SK-N-SH (cell line): ENCODE results near the gene PPP1R12C. TPM values are rescaled to one million over a fixed set of nuclear protein-coding genes. Genes with fewer than 3 reads are reported as not detected.
"Not testable (repeated sequence)": the region's sequence is repeated elsewhere in the genome, so short reads cannot be mapped to it uniquely, and the experiment has no call there.

Source experiments
- CTCF ChIA-PET: fragments of 300-600, 350-600 bp; formaldehyde crosslinking; extraction: SDS; loops from one replicate; lab custom pipeline; 2021; lab: Yijun Ruan, JAX
- POLR2A ChIA-PET: fragments of 350-600 bp; sonication (Branson Sonifier 250); formaldehyde crosslinking; extraction: SDS; loops from one replicate; lab custom pipeline; 2020; ENCODE audit warnings: antibody characterized with exemption, inconsistent platforms; lab: Yijun Ruan, JAX
- DNase-seq: peaks from one replicate; pipeline ENCODE4 v3.0.0; 2012
- H2AFZ ChIP-seq: fragments of 200-600 bp; sonication (generic); 2 replicates; pipeline ENCODE4 v1.8.1; 2016; ENCODE audit warnings: antibody characterized with exemption, mild to moderate bottlenecking, low read depth
- H3F3A ChIP-seq: fragments of 200-600 bp; sonication (generic); replicated peaks from 2 replicates; pipeline ENCODE3; 2016; ENCODE audit warnings: antibody characterized with exemption, mild to moderate bottlenecking; ENCODE audit not compliant: insufficient read depth
- H3K27ac ChIP-seq, 2 experiments: fragments of 200-500 bp in 1 of 2; fragments of 200-600 bp in 1 of 2; sonication (Bioruptor generic) in 1 of 2; sonication (generic), shearing (Covaris generic) in 1 of 2; 2 replicates each; pipeline versions ENCODE4 v1.5.1 to v1.6.1; 2014 to 2016; ENCODE audit warnings: low read depth in 2 of 2, inconsistent platforms in 1 of 2, low read length in 1 of 2, mild to moderate bottlenecking in 1 of 2, mixed read lengths in 1 of 2
- H3K27me3 ChIP-seq: fragments of 200-600 bp; sonication (generic), shearing (Covaris generic); 2 replicates; pipeline ENCODE4 v1.6.1; 2016; ENCODE audit warnings: mixed run types; ENCODE audit not compliant: insufficient read depth
- H3K36me3 ChIP-seq, 2 experiments: fragments of 200-500 bp in 1 of 2; fragments of 200-600 bp in 1 of 2; sonication (Bioruptor generic) in 1 of 2; sonication (generic) in 1 of 2; replicated peaks in 1 of 2; 2 replicates each; pipeline versions ENCODE3 to v1.5.1; 2014 to 2016; ENCODE audit warnings: low read length in 1 of 2, mild to moderate bottlenecking in 1 of 2; ENCODE audit not compliant: insufficient read depth in 2 of 2, control insufficient read depth in 1 of 2
- H3K4me1 ChIP-seq, 2 experiments: fragments of 200-500 bp in 1 of 2; fragments of 200-600 bp in 1 of 2; sonication (Bioruptor generic) in 1 of 2; sonication (generic), shearing (Covaris generic) in 1 of 2; 2 replicates each; pipeline versions ENCODE4 v1.5.1 to v1.6.1; 2014 to 2016; ENCODE audit warnings: low read depth in 1 of 2, low read length in 1 of 2, mixed run types in 1 of 2; ENCODE audit not compliant: insufficient read depth in 2 of 2, control insufficient read depth in 1 of 2
- H3K4me2 ChIP-seq: fragments of 200-600 bp; sonication (generic), shearing (Covaris generic); 2 replicates; pipeline ENCODE4 v1.6.1; 2017; ENCODE audit warnings: mixed run types
- H3K4me3 ChIP-seq, 2 experiments: fragments of 200-500 bp in 1 of 2; fragments of 200-600 bp in 1 of 2; sonication (Bioruptor generic) in 1 of 2; sonication (generic), shearing (Covaris generic) in 1 of 2; 2 replicates each; pipeline versions ENCODE4 v1.5.1 to v1.8.1; 2014 to 2016; ENCODE audit warnings: low read depth in 2 of 2, inconsistent platforms in 1 of 2, low read length in 1 of 2, mild to moderate bottlenecking in 1 of 2, mixed read lengths in 1 of 2, moderate library complexity in 1 of 2
- H3K79me2 ChIP-seq: fragments of 200-600 bp; sonication (generic); 2 replicates; pipeline ENCODE4 v1.8.1; 2017; ENCODE audit warnings: mild to moderate bottlenecking; ENCODE audit not compliant: insufficient read depth
- H3K9ac ChIP-seq: fragments of 200-600 bp; sonication (generic); 2 replicates; pipeline ENCODE4 v1.6.1; 2017; ENCODE audit warnings: mixed run types
- H3K9me2 ChIP-seq: fragments of 200-600 bp; sonication (generic); 2 replicates; pipeline ENCODE4 v1.6.1; 2017; ENCODE audit warnings: mixed run types
- H3K9me3 ChIP-seq: fragments of 200-600 bp; sonication (generic); 2 replicates; pipeline ENCODE4 v1.6.1; 2017; ENCODE audit warnings: mixed run types, mild to moderate bottlenecking, moderate library complexity
- H4K20me1 ChIP-seq: fragments of 200-600 bp; sonication (generic); 2 replicates; pipeline ENCODE4 v1.6.1; 2017; ENCODE audit warnings: mild to moderate bottlenecking, mixed run types; ENCODE audit not compliant: insufficient read depth
- CHD2 ChIP-seq: fragments of 150-350 bp; IDR thresholded peaks from 2 replicates; pipeline ENCODE4 v1.6.1; 2018; ENCODE audit warnings: low read length; ENCODE audit not compliant: partially characterized antibody
- EZH2phosphoT487 ChIP-seq: fragments of 200-600 bp; sonication (generic); IDR thresholded peaks from 2 replicates; pipeline ENCODE4 v1.6.1; 2017; ENCODE audit warnings: low read depth, mixed run types, mild to moderate bottlenecking, antibody characterized with exemption, moderate library complexity, borderline replicate concordance
- FOSL2 ChIP-seq: IDR thresholded peaks from 2 replicates; pipeline ENCODE4 v1.4.0; 2012; ENCODE audit warnings: low read depth, mild to moderate bottlenecking, moderate library complexity, borderline replicate concordance
- FOXJ3 ChIP-seq: sonication (generic); formaldehyde crosslinking; IDR thresholded peaks from 2 replicates; pipeline ENCODE4 v1.5.1; 2020; ENCODE audit warnings: mild to moderate bottlenecking, missing genetic modification reagents
- FOXM1 ChIP-seq: IDR thresholded peaks from 2 replicates; pipeline ENCODE4 v1.4.0; 2012; ENCODE audit warnings: low read depth, mild to moderate bottlenecking
- JUND ChIP-seq: IDR thresholded peaks from 2 replicates; pipeline ENCODE4 v1.4.0; 2012
- NFIC ChIP-seq: IDR thresholded peaks from 2 replicates; pipeline ENCODE4 v1.4.0; 2012; ENCODE audit warnings: borderline replicate concordance
- NRF1 ChIP-seq: IDR thresholded peaks from 2 replicates; pipeline ENCODE4 v1.6.1; 2012; ENCODE audit warnings: low read depth, mild to moderate bottlenecking, low read length
- RFX5 ChIP-seq: IDR thresholded peaks from 2 replicates; pipeline ENCODE4 v1.6.1; 2012; ENCODE audit warnings: mild to moderate bottlenecking, improper control_type of control experiment, low read length
- TAF1 ChIP-seq: IDR thresholded peaks from 2 replicates; pipeline ENCODE4 v1.6.1; 2012; ENCODE audit warnings: low read depth, mild to moderate bottlenecking, low read length, moderate library complexity, borderline replicate concordance
- WGBS: methylation state at CpG from one replicate; pipeline ENCODE4 v1.1.6; 2017; ENCODE audit warnings: low lambda C conversion rate; 5-methylcytosine and 5-hydroxymethylcytosine counted together
- polyA plus RNA-seq, 3 experiments: library from polyadenylated mRNA; depleted of rRNA; stranded (reverse); fragments of >200 nt; gene quantifications; 2 replicates each; pipeline ENCODE4 v1.2.3, GENCODE V29; 2012
- TF ChIP-seq, protein P1 (sequence below): IDR thresholded peaks from 2 replicates; pipeline ENCODE4; 2012
- TF ChIP-seq, protein P2 (sequence below): IDR thresholded peaks from 2 replicates; pipeline ENCODE4 v1.4.0; 2012; ENCODE audit warnings: low read depth

PPP1R12C gene
- polyA plus RNA-seq, 1 of the 3 experiments (the other 2 are of a cell fraction): 83.9 TPM

GRCh38 chr19:55156202-55157063, 39.0 kb upstream of the PPP1R12C start:
- peak; percentile 92 for DNase-seq
- Histone ChIP-seq H3K36me3 (no peaks in the 10 kb centered on the region), H3K9me3 (no peaks in the 10 kb centered on the region), H3K9ac (no peak overlapping the region), H3K4me2 (peak overlapping the region; percentile 69), H3K9me2 (no peaks in the 10 kb centered on the region), H2AFZ (peak overlapping the region; percentile 68; the same call in 1 of the 2 replicates)
- 5% methylated on average over 35 of the region's 52 CpGs for WGBS
- ChIA-PET CTCF (interaction anchor here (0.9 to 2.3 kb wide), 6 partner anchors 10 to 262 kb away, joined by 3 to 11 read pairs (median 3); partner anchors contain the start of gene DNAAF3), POLR2A (interaction anchor here (0.6 kb wide), 1 partner anchor 103 kb away, joined by 3 read pairs; the partner anchor contains the start of gene PPP6R1)
- TF ChIP-seq, protein P1, sequence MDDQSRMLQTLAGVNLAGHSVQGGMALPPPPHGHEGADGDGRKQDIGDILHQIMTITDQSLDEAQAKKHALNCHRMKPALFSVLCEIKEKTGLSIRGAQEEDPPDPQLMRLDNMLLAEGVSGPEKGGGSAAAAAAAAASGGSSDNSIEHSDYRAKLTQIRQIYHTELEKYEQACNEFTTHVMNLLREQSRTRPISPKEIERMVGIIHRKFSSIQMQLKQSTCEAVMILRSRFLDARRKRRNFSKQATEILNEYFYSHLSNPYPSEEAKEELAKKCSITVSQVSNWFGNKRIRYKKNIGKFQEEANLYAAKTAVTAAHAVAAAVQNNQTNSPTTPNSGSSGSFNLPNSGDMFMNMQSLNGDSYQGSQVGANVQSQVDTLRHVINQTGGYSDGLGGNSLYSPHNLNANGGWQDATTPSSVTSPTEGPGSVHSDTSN: peak; percentile 28; the same call in 1 of the 2 replicates
- TF ChIP-seq, protein P2, sequence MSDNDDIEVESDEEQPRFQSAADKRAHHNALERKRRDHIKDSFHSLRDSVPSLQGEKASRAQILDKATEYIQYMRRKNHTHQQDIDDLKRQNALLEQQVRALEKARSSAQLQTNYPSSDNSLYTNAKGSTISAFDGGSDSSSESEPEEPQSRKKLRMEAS: no peak
- TF ChIP-seq, all 33 proteins: peak for 1
- peaks cover 0 to 10% of the 10 kb centered on the region in 2 experiments; a peak in 1 of 4 replicates for H3K4me1 ChIP-seq
- H3F3A ChIP-seq: peaks cover 7% of the 10 kb centered on the region
- H3K4me3 ChIP-seq: peak overlapping the region; percentile 53 to 54; a peak in 3 of 4 replicates
- peaks cover 7% of the 10 kb centered on the region for H3K27me3 ChIP-seq
- no peak overlapping the region; a peak in 1 of 4 replicates for H3K27ac ChIP-seq
- no peaks in the 10 kb centered on the region for H4K20me1 ChIP-seq
- H3K79me2 ChIP-seq: no peaks in the 10 kb centered on the region

GRCh38 chr19:55155784-55156183, 38.3 kb upstream of the PPP1R12C start:
- not testable (repeated sequence) for H3K36me3 ChIP-seq, H3K9ac ChIP-seq, H3K79me2 ChIP-seq, H3F3A ChIP-seq, H3K4me1 ChIP-seq, H3K27me3 ChIP-seq, H4K20me1 ChIP-seq, H3K27ac ChIP-seq, H3K9me2 ChIP-seq, H3K9me3 ChIP-seq, DNase-seq
- ChIA-PET CTCF (interaction anchor here (0.9 to 2.3 kb wide), 6 partner anchors 11 to 262 kb away, joined by 3 to 11 read pairs (median 3); partner anchors contain the start of gene DNAAF3), POLR2A (interaction anchor here (0.6 kb wide), 1 partner anchor 103 kb away, joined by 3 read pairs; the partner anchor contains the start of gene PPP6R1)
- peak overlapping the region; percentile 53 to 54; a peak in 3 of 4 replicates for H3K4me3 ChIP-seq
- peak overlapping the region; percentile 69 for H3K4me2 ChIP-seq
- WGBS: 6% methylated on average over 5 of the region's 5 CpGs
- H2AFZ ChIP-seq: 0 out of 2 replicates have a peak overlapping the region, but pooled peaks have one; percentile 68

GRCh38 chr19:55153652-55154264, 36.3 kb upstream of the PPP1R12C start:
- WGBS: 76% methylated on average over 12 of the region's 12 CpGs
- TF ChIP-seq NFIC: no peak
- TF ChIP-seq FOXM1: no peak
- TF ChIP-seq NRF1: no peak
- no peak for TF ChIP-seq FOXJ3 (CRISPR knock-in tag)
- TF ChIP-seq, protein P2: no peak
- no peak for TF ChIP-seq TAF1
- TF ChIP-seq RFX5: no peak
- no peak for TF ChIP-seq CHD2
- TF ChIP-seq JUND: no peak
- no peak for TF ChIP-seq EZH2phosphoT487
- no peak for TF ChIP-seq FOSL2
- POLR2A ChIA-PET: no interaction called here
- Histone ChIP-seq H4K20me1 (no peaks in the 10 kb centered on the region), H3K9ac (no peak overlapping the region), H3K36me3 (no peaks in the 10 kb centered on the region), H3K9me2 (no peaks in the 10 kb centered on the region), H3K4me2 (no peak overlapping the region), H3K9me3 (no peaks in the 10 kb centered on the region), H3K27ac (no peak overlapping the region), H3K4me3 (no peak overlapping the region), H3K4me1 (peaks cover 0 to 10% of the 10 kb centered on the region in 2 experiments; a peak in 1 of 4 replicates), H3K79me2 (no peaks in the 10 kb centered on the region), H3F3A (peaks cover 7% of the 10 kb centered on the region), H2AFZ (no peak overlapping the region), H3K27me3 (peaks cover 14% of the 10 kb centered on the region)
- CTCF ChIA-PET: interaction anchor here (1.0 to 1.6 kb wide), 4 partner anchors 12 to 138 kb away, joined by 3 to 6 read pairs (median 3); partner anchors contain the start of gene DNAAF3
- DNase-seq: no peak
